ENCODE measurements around the gene LST1.
"Not testable (repeated sequence)": the region's sequence is repeated elsewhere in the genome, so short reads cannot be mapped to it uniquely, and the experiment has no call there.

LST1 gene

DNA sequence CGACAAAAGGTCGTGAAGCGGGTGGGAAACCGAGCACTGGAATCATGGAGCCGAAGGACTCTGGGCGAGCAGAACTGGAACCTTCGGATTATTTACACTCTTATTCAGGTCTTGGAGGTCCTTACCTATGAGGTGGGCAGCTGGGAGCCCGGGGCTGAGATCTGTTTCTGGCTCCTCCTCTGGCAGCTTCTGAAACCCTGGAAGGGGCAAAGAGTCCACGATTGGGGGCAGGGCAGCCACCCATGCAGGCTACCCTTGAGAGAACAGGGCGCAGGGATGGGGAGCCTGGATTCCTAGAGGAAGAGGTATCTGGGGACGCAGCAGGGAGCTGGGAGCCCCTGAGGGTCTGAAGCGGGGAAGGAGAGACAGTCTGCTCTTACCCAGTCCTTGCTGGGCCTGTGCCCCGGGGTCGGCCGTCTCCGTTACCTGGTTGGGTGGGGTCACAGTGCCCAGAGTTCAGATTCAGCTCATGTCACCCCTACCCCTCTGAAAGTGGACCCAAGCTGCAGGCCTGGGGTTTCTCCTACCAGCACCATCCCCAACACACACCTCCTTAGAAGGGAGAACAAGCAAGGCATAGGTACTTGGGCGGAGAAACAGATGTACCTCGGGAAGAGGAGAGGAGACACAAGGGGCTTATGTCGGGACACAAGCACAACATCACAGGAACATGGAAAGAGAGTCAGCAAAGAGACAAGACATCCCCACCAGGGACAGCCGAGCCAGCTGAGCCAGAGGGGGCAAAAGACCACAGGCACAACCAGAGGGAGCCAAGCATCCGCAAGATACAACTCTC lies 4.4 kb upstream of the LST1 start:
- DNase-seq, result no peak

DNA sequence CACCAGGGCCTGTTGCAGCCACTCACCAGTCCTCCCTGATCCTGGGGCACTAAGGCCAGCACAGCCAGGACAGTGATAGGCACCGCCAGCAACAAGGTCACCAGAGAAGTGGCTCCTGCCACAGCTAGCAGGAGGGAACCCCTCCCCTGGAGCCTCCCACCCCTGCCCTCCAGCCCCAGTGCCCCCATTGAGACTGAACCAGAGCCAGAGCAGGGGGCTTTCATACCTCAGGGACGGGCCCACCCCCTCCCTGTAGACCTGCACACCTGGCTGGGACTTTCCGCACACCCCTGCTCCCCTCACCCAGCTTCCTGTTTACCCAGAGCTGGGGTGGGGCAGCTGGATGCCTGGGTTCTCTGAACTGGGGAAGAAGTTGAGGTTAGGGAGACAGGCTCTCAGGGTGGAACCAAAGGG lies 3.8 kb upstream of the LST1 start, which contains the start of gene LTB:
TSS of gene LTB (minus strand) at position 195 of the 414 bp plus-strand sequence. CDS start at position 188, 7 bp downstream.
- DNase-seq, result peak; percentile 68

DNA sequence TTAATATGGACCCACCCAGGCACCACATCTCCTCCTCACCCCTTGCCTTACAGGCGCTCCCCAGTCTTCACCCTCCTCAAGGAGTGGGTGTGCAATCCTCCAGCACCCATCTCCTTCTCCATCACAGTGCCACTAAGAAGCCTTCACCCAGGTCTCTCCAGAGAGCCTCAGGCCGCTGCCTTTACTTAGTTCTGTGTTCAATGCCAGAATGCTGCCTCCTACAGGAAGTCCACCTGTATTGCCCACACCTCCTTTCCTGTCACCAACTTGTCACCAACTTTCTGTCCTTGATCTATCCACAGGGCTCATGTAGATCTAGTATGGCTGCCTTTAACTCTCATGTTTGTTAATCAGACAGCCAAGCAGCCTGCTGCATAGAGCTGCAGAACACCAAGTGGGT lies 586 bp upstream of the LST1 start:
- DNase-seq, result no peak

DNA sequence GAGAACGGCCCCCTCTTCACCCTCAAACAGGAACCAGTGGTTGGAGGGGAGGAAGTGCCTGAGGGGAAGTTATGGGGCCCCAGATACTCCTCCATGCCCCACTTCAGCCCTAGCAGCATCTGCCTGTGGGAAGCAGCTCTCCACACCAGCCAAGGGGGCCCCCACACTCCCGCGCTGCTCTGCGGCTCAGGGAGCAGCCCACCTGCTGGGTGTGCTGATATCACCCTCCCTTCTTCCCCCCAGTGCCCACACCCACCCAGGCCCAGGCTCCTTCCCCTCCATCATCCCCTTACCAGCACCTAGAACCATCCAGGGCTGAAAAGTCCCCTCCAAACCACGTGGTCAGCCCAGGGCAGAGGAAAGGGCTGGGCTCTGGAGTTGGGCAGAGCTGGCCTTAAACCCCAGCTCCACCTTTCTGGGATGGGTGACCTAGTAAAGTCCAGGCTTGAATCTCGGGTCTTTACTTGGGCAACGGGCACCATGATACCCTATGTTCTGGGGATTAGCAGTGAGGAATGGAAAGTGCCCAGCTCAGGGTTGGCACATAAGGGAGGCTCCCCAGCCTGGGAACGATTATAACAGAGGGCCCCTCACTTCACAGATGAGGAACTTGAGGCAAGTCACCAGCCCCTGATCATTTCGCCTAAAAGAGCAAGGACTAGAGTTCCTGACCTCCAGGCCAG lies 663 bp downstream of the LST1 start:
- no peak for DNase-seq

DNA sequence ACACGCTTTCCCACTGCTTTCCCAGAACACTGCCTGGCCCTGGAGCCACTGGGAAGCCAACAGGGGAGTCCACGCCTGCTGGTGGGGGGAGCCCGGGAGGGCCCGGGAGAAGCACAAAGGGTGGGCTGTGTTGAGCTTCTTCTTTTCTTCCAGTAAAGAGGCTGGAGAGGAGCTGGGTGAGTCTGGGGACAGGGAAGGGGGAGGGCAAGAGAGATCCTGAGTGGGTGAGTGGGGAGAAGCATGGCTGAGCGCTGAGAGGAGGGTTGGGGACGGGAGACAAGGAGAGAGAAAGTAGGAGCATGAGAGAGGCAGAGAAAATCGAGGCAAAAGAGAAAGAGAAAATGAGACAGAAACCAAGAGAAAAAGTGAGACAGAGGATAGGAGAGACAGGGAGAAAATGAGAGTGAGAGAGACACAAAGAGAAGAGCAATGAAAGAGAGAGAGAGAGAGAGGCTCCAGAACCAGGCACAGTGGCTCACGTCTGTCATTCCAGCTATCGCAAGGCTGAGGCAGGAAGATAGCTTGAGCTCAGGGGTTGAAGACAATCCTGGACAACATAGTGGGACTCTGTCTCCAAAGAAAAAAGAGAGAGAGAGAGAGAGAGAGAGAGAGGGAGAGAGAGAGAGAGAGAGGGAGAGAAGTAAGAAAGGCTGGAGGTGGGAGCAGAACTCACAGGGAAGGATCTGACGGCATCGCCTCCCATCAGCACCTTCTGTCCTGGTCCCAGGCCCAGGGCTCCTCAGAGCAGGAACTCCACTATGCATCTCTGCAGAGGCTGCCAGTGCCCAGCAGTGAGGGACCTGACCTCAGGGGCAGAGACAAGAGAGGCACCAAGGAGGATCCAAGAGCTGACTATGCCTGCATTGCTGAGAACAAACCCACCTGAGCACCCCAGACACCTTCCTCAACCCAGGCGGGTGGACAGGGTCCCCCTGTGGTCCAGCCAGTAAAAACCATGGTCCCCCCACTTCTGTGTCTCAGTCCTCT lies 2.0 kb downstream of the LST1 start:
- DNase-seq, result no peak

DNA sequence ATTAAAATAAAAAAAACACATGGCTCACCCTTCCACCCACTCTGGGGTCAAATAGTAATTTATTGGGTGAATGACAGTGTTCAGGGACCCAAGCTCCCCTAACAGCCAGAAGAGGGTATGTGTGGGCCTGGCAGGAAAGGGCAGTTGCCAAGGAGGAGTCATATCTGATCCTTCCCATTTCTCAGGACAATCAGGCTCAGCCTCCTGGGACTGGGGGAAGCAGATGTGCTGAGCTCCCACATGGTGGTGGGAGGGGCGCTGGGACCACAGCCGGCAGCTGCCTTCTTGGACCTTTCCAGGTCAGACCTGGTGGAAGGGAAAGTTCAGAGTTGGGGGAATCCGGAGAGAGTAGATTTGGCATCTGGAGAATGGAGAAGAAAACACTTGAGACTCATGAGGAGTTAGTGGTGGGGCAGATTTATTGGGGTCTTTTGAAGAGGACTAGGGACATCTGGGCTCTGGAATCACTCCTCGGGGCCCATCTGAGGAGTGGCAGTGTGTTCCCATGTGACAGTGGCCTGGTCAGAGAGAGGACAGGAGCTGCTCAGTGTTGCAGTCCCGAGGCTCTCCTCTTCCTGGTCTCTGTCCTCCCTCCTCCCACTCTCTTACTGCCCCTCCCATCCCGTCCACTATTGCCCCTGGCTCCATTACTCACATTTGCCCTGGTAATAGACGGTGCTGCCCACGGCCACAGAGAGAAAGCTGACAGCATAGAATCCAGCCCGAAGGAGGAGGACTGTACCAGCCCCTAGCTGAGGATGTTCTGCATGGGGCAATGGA lies 3.0 kb downstream of the LST1 start:
- no peak for DNase-seq

DNA sequence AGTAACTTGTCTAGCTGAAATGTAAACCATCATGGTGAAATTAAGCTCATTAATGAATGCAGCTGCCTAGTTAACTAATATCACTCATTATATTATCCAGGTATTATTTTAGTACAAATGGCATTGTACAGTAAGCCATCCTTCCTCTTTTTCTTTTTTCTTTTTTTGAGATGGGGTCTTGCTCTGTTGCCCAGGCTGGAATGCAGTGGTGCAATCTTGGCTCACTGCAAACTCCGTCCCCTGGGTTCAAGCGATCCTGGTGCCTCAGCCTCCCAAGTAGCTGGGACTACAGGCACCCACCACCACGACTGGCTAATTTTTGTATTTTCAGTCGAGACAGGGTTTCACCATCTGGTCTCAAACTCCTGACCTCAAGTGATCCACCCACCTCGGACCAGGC lies 4.6 kb downstream of the LST1 start:
- DNase-seq, result not testable (repeated sequence)

DNA sequence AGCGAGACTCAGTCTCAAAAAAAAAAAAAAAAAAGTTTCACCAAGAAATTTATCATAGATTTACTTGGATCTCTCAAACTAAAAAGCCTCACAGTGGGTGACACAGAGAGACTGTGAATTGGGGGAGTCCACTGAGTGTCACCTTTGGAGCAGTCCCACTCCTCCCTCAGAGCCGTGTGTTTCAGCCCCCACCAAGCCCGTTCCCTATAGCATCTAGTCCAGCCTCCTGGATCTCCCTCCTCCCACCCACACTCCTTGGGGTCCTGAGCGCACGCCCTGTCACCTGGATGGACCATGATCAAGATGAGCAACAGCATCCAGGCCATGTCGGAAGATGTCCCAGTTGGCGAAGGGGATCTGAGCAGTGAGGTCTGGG lies 6.3 kb downstream of the LST1 start:
- no peak for DNase-seq

DNA sequence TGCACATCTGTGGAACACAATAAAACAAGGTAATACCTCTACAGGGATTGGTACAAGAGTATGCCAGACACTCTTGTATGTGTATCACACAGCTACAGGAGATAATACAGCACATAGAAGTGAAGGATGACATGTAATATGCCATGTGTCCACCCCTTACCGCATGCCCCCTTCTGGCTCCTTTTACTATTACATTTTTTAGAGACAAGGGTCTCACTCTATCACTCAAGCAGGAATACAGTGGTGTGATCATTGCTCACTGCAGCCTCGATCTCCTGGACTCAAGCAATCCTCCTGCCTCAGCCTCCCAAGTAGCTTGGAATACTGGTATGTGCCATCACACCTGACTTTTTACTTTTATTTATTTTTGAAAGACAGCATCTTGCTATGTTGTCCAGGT lies 10.9 kb downstream of the LST1 start:
- no peak for DNase-seq

DNA sequence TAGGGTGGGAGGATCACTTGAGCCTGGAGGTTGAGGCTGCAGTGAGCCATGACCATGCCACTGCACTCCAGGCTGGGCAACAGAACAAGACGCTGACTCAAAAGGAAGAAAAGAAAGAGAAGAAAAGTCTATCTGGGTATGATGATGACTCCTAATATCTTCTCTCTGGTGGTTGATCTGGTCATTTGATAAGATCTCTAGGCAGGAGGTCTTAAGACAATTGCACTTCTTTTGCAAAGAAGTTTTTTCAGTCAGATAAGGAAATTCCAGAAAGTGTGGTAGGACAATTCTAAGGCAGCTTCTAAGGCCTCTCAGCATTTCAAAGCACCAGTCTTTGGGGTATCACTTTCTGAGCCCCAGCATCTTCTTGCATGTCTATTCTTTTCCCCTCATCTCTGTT lies 21.2 kb downstream of the LST1 start:
- no peak for DNase-seq

DNA sequence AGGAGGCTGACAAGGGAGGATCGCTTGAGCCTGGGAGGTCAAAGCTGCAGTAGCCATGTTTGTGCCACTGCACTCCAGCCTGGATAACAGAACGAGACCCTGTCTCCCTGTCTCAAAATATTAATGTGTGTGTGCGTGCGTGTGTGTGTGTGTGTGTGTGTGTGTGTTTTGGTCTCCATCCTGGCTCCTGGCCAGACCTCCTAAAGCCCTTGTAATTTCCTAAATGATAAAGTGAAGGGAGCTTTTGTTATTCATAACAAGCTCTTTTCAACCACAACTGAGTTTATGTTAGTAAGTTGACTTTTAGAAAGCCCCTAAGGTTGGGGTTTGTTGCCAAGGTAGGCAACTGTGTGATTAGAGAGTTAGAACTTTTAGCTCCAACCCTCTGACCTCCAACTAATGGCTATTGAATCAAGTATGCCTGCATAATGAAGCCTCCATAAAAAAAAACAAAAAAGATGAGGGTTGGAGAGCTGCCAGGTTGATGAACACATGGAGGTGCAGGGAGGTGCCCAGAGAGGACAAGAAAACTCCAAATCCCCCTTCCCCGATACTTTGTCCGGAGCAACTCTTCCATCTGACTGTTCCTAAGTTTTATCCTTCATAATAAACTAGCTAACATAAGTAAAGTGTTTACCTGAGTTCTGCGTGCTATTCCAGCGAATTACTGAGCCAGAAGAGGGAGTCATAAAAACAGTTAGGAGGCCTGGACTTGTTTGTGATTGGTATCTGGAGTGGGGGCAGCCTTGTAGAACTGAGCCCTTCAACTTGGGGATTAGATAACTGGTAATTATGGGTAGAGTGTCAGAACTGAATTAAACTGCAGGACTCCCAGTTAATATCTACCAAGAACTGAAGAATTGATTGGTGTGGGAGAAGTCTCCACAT lies 23.7 kb downstream of the LST1 start:
- DNase-seq, result no peak

DNA sequence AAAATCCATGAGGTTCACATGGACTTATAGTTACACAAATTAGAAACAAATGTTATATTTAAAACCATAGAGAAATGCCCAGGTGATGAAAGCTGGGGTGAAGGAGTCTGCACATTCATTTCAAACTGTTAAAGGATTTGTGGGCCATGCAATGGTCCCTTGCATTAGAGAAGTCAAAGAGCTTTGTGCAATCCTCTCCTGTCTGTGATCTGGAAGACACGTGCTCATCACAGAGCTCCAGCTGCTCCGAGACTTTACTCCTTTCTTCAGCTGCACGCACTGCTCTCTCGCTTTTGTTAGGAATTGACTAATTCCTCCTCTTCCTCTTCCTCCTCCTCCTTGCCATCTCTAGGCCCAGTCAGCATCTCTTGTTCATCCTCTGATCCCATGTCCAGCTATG lies 24.9 kb downstream of the LST1 start:
- DNase-seq, result no peak

DNA sequence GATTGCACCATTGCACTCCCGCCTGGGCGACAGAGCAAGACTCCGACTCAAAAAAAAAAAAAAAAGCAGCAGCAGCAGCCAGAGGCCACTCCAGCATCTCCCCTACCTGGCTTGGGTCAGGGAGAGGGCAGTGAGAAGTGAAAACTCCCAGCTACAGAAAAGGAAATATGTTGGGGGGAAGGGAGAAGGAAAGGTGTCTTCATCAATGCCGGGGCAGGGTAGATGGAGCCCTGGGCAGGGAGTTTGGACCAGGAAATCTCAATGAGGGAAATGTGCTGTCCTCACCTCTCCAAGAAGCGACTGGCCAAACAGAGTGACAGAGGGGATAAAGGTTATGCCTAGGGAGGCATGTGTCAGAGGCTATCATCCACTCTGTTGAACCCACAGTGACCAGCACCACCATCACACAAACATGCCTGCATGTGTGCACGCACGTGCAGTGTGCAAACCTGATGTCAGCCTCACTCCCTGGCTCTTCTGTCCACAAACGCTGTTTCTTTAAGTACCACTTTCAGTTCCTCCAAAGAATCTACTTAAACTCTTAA lies 28.1 kb downstream of the LST1 start:
- DNase-seq, result no peak

DNA sequence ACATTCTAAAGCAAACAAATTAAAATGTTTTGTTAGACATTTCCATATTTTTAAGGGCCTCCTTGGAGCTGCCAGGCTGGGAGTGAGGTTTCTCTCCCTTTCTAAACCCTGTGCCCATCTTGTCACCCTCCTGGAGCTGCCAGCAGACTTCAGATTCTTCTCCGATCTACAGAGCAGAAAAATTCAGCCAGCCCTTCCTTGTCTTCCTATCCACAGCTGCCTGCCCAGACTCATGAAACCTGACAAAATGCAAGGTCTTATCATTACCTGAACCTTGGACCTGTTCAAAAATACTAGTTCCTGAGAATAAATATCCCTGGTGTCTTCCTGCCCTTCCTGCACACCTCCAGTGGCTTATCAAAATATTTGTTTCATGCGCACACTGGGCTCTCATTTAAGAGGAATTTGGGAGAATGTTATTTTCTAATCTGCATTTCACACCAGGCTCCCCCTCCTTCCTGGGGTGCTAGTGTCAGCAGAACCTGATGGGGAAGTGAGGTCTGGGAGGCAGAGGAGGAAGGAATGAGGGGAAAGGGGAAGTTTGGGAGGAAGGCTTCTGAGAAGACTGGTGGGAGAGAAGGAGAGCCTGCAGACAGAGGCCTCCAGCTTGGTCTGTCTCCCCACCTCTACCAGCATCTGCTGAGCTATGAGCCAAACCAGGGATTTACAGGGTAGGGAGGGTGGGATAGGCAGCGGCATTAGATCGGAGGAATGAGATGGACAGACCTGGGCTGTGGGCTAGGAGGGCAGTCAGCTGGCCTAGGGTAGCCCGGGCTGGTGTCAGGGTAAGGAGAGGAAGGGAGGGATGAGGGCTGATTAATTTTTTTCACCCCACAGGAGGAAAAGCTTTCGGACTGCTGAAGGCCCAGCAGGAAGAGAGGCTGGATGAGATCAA lies 28.9 kb downstream of the LST1 start, which contains the start of gene AIF1:
TSS of gene AIF1 (plus strand) at position 551 of the 895 bp plus-strand sequence. CDS start at position 647, 96 bp downstream.
- no peak for DNase-seq

DNA sequence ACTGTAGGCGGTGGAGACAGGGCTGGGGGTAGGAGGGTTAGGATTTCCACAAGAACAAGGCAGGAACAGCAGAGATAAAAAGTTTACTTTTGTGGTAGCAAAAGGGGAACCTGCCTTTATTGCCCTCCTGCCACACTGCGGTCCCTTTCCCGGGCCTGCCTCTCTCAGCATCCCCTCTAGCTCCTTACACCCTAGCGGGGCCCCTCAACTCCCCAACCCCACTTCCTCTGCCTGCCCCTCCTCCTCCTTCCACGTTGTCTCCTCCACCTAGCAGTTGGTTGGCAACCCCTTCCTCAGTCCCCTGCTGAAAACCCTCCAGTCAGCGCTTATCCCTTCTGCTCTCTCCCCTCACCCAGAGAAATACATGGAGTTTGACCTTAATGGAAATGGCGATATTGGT lies 29.7 kb downstream of the LST1 start:
- no peak for DNase-seq

DNA sequence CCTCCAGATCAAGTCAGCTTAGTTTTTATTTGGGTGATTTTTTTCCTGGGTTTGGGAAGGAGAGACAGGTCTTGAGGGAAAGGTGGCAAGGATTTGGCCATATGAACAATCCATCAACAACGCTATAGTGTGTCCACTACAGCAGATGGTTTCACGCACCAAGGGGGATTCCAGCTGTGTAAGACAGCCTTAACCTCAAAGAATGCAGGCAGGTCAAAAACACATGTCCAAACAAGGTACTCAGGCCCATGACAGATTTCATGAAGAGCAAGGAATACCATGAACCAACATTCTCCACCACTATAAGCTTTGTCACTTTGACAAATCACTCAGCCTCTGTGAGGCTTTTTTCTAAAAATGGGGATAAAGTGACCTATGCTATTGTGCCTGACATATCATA lies 30.9 kb downstream of the LST1 start:
- no peak for DNase-seq

DNA sequence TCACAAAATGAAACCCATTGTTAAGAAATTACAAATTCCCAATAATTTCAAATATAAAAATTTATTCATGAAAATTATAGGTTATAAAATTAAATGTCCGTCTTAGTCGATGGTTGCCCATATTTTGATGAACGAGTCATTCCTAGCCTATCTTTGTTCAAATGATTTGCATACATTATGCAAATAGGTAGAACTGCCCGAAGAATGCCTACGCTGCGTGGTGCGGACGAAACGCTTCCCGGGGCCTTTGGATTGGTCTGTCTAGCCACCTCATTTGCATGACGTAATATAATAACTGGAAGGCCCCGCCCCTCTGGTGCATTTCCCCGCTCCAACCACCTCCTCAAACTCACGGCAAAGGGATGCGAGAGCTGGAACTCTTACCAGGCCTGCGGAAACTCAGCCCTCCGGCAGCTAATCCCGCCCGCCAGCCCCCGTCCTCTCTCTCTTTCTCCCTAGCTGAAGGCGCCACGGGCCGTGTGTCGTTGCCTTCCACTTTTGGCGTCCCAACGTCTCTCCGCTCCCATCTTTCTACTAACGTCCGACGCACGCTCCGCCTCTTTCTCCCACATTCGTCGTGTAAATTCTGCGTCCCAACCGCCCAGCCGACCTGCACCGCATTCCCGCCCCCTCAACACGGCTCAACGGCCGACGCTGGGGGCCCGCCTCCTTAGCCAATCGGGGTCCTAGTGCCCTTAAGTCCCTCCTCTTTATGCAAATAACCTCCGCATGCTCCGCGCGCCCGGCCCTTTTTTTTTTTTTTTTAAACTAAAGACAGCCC lies 33.9 kb downstream of the LST1 start:
- DNase-seq, result peak; percentile 94

DNA sequence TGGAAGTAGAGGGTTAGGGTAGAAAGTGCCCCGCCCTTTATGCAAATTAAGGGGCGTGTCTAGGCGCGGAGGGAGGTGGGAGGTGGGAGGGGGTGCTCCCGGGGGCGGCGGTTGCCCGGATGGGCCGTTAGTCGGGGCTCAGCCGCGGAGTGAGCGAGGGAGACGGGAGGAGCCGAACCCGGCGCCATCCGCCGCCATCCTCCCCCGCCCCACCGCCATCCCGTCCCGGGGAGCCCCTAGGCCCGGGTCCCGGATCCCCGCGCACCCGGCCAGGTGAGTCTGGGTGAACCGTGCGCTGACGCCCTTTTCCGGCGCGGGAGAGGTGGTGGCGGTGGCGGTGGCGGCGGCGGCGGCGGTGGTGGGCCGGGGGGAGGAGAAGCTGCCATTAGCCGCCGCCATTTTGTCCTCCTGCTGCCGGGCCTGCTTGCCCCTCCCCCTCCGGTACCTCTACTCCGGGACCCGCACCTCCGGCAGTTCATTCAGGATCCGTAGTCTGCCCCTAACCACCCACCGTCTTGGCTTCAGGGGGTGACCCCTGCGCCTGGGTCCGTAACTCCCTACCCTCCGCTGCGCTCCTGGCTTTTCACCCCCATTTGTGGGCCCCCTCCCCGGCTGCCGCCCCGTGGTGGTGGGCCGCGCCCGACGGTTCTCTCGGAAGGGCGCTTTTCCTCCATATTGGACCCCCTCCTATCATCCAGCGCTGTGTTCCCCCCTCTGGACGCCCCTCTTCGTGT lies 34.7 kb downstream of the LST1 start, which contains the start of gene PRRC2A:
TSS of gene PRRC2A (plus strand) at position 130 of the 734 bp plus-strand sequence. CDS start 2,075 bp downstream, outside the sequence.
- no peak for DNase-seq
